ENCODE results near the gene RPS2.
"Not testable (repeated sequence)": the region's sequence is repeated elsewhere in the genome, so short reads cannot be mapped to it uniquely, and the experiment has no call there.

The RPS2 gene

GRCh38 chr16:1941162-1942046 lies 23.2 kb downstream of the RPS2 start:
- DNase-seq = no peak

DNA sequence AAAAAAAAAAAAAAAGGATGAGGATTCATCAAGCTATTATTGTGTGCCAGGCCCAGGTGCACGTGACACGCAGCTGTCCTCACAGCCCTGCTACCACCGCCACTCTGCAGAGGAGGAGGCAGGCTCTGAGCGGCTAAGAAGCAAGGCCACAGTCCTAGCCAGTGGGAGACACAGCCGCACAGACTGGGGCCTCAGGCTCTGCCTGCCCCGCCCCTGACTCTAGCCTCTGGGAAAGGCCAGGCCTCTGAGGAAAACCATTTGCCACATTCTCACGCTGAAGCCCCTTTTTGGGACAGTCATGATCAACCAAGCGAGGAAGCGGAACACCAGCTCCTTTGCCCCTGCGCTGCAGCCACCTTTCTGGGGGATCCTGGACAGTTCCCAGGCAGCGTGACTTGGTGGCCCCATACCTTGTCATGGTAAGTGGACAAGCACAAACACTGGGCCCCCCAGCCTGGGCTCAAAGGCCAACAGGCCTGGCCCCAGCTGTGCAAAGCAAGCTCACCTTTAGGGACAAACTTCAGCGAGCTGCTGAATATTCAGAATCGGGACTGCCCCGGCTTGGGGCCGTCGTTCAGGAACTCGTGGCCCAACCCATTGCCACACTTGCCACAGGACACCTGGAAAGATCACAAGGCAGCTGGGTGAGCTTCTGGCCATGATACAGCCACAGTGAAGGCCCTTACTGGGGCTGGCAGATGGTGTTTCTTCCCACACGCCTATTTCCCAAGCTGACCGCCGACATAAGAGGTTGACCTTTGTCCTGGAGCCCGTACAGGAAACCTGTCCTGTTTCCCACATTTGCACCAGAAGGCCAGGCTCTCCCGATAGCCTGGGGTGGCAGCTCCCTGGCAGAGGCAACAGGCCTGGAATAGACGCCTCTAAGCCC lies 24.1 kb downstream of the RPS2 start:
- no peak for DNase-seq

DNA sequence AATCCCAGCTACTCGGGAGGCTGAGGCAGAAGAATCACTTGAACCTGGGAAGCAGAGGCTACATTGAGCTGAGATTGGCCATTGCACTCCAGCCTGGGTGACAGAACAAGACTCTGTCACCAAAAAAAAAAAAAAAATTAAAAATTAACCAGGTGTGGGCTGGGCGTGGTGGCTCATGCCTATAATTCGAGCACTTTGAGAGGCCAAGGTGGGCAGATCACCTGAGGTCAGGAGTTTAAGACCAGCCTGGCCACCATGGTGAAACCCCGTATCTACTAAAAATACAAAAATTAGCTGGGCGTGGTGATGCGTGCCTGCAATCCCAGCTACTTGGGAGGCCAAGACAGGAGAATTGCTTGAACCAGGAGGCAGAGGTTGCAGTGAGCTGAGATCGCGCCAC lies 24.8 kb downstream of the RPS2 start:
- DNase-seq = not testable (repeated sequence)

DNA sequence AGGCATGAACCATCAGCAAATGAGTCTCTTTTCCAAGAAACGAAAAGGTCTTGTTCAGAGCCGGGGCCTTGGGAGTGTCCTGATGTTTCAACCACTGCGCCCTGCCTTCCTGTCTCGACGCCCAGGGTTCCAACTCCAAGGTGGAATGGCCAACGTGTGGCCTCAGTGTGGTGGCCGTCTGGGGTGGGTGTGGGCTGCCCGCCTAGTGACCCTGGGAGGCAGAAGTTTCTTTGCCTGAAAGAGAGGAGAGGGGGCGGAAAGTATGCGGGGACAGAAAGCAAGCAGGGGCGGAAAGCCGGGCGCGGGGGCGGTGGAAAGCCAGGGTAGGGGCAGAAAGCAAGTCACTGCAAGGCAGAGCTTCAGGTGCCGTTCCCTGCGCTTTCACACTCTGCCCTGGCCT lies 25.7 kb downstream of the RPS2 start:
- DNase-seq = no peak

- DNase-seq = peak; percentile 88
These were observed 26.3 kb downstream of the RPS2 start for GRCh38 chr16:1938316-1938715.

DNA sequence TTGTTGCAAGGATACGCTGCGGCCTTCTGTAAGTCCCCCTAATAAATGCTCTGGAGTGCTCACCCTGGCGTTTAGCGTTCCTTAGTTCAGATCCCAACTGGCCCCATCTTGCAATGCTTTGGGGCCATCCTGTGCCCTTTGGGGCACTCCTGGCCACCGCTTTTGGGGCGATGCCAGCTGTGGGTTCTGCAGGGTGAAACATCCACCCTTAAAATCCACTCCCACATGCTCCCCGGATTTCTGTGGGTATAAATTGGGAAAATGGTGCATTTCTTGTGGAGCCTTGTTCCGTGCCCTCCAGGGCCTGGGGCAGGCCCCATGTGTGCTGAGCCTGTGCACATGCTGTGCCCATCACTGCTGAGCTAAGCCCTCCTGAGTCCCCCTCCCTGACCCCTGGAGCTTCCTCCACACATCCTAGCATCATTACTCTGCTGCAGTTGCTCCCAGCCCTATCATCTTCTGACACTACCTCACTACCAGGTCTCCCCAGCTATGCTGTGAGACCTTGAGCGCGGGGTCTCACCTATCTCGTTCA lies 27.6 kb downstream of the RPS2 start:
- DNase-seq = no peak

GRCh38 chr16:1933097-1933661 lies 31.4 kb downstream of the RPS2 start:
- no peak for DNase-seq

DNA sequence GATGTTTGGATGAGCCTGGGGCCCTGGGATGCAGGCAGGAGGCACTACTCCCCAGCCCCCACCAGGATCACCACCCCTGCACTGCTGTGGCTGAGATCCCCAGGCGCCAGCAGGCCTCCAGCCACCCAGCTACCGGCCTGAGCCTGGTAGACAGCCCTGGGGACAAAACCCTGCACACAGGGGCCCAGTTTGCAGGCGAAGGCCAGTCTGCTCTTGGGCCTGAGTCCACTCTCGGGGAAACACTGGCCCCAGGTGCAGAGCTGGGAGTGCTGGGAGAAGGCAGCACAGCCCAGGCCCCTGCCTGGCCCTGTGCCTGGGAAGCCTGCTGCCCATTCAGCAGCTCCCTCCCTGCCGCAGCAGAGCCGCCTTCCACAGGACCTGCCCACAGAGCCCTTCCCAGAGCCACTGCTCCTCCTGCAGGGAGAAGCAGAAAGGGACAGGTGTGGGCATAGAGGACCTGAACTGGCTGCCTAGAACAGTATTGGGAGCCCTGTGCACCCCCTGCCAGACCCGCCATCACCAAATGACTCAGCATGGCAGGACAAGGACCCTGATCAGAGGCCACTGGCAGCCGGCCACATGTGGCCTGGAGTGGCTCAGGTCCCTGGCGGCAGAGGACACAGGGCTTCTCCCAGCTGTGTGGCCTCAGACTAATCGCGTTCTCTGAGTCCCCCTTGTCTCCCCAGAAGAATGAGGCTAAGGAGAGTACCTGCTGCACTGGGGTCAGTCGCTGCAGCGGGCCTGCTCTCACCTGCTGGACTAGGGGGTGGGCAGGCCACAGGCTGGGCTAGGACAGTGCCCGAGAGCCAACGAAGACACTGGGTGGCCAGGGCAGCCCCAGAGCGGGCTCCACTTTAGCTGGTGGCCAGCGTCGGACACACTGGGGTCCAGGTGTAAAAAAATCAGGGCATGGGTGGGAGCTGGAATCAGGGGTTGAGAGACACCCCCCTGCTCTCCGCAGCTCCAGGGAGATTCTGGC lies 32.3 kb downstream of the RPS2 start:
- no peak for DNase-seq

- DNase-seq = no peak
These were observed 34.3 kb downstream of the RPS2 start for GRCh38 chr16:1930338-1930720.

GRCh38 chr16:1929578-1930337 lies 34.9 kb downstream of the RPS2 start:
- DNase-seq = peak; percentile 85

DNA sequence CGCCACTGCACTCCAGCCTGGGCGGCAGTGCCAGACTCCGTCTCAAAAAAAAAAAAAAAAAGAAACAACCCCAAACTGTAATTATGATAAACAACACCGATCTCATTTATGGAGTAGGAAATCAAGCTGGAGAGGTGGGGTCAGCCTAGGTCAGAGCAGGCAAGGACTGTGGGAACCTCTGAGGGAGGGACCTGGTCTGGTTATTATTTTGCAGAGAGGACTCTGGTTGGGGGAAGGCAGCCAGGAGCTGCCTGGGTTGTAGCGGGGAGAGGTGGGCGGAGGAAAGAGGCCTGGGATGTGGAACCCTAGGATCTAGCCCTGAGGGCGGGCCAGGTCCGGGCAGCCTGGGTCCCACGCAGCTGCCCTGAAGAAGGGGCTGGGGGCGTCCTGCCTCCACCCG lies 35.5 kb downstream of the RPS2 start:
- DNase-seq = peak; percentile 9

DNA sequence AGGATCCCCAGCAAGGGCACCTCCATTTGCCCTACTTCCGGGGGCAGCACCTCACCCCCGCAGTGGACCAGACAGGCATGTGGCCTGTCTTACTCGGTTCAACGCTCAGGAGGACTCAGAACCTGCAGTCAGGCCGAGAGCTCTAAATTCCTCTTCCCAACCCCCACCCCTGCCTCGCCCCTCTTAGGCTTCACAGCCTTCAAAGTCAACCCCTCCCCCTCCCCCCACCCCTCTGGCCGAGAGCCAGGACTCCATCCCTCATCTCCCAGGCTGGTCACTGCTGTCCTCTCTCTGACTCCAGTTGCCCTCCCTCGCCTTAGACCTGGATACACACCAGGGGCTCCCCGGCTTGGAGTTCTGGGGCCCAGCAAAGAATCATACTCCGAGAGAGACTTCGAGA lies 38.4 kb downstream of the RPS2 start:
- no peak for DNase-seq

- no peak for DNase-seq
These were observed 40.5 kb downstream of the RPS2 start for GRCh38 chr16:1924095-1924494.

- DNase-seq = peak; percentile 15
These were observed 41.2 kb downstream of the RPS2 start for GRCh38 chr16:1923299-1924034.

DNA sequence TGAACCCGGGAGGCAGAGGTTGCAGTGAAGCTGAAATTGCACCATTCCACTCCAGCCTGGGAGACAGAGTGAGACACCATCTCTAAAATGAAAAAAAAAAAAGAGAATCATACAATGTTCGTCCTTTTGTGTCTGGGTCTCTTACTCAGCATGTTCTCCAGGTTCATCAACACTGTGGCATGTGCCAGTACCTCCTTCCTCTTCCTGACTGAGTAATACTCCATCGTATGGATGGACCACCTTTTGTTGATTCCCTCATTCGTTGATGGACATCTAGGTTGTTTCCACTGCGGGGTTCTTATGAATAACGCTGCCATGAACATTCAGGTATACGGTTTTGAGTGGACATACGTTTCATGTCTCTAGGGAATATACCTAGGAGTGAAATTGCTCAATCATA lies 42.3 kb downstream of the RPS2 start:
- no peak for DNase-seq

DNA sequence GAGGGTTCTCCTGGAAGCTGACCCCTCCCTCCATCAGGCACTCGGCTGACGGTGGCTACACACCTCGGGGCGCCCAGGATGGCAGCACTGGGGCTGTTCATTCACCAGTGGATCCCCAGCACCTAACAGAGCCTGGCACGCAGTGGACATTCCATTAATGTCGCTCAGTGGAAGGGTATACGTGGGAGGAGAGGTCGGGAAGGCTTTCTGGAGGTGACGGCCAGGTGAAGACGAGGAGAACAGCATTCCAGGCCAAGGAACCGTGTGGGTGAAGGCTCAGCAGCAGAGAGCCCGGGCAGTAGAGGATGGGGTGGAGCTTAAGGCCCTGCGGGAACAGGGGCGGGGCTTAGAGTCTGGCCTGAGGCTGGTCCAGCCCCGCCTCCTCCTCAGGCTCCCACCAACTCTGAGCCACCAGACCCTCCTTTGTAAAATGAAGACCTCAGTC lies 43.9 kb downstream of the RPS2 start:
- peak; percentile 10 for DNase-seq

- DNase-seq = not testable (repeated sequence)
These were observed 44.5 kb downstream of the RPS2 start for GRCh38 chr16:1920122-1920521.

DNA sequence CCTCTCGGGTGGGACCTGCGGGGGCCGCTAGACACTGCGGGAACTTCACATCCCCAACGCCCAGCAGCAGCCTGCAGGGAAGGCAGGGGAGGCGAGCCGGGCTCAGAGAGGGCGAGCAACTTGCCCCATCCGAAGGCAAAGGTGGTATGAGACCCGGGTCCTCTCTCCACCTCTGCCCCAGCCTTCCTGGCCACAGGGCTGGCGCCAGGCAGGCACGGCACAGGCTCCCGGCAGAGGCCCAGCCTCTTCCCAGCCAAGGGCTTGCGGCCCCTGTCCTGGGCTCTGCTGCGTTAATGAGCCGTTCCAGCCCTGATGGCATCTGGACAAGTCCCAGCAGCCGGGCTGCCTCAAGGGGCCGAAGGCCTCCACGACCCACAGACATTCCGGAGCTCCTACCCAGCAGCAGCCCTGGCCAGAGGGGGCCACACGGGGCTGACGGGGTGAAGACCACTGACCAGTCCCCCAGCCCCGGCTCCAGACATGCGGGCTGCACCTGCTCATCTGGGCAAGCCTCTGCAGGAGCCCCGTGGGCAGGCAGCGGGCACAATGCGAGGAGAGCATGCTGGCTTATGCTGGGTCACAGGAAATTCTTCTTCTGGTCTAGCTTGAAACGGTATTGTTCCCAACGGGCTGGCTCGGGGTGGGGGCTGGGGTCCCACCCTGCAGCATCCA lies 45.2 kb downstream of the RPS2 start:
- DNase-seq = no peak

- DNase-seq = no peak
These were observed 46.0 kb downstream of the RPS2 start, which contains the start of gene HS3ST6 for GRCh38 chr16:1918351-1919326. TSS of gene HS3ST6 (minus strand) at chr16:1918415. CDS start at chr16:1918323, 92 bp downstream.
